ENCODE measurements around the gene UNK. TPM values are rescaled to one million over a fixed set of nuclear protein-coding genes. Genes with fewer than 3 reads are reported as not detected.

Gene UNK
- polyA plus RNA-seq, 2 of the 4 experiments (the other 2 are of a cell fraction), result 27.0 to 34.5 TPM

- TF ChIP-seq CBX2 (IDR thresholded peaks at IDR 0.05; ENCODE audit: borderline replicate concordance, low read depth) (no peak), KDM1A (IDR thresholded peaks at IDR 0.05; ENCODE audit: low read depth) (no peak)
Measured at GRCh38 chr17:75740631-75741077, 44.0 kb upstream of the UNK start (continued).

DNA sequence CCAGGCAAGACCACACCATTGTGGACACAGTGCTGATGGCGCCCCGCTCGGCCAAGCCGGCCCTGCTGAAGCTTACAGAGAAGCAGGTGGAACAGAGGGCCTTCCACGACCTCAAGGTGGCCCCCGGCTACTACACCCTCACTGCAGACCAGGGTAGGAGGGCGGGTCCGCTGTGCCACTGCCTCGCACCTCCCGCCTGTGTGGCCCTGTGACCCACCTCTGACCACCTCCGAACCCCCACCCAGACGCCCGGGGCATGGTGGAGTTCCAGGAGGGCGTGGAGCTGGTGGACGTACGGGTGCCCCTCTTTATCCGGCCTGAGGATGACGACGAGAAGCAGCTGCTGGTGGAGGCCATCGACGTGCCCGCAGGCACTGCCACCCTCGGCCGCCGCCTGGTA, 42.3 kb upstream of the UNK start:
- no peaks in the 10 kb centered on the region for H3K9me3 ChIP-seq
- ChIA-PET CTCF (interaction anchor here (0.7 to 43.5 kb wide), 5 partner anchors 5 to 781 kb away, joined by 3 to 1931 read pairs (median 4); partner anchors contain the start of genes RECQL5, SAP30BP and SMIM5), POLR2A (no interaction called here)
- H3K4me3 ChIP-seq, result no peak overlapping the region
- 94% methylated on average over 23 of the region's 25 CpGs for WGBS (ENCODE audit: missing lambda C conversion rate)
- ATAC-seq, result no peak; a peak in 2 of 6 replicates
- FAIRE-seq, result no peak
- H3K27ac ChIP-seq, result no peak overlapping the region; a peak in 1 of 6 replicates
- no peak overlapping the region for H3K4me2 ChIP-seq
- TF ChIP-seq FOSB (CRISPR knock-in tag; IDR thresholded peaks at IDR 0.05) (no peak), NR3C1 (IDR thresholded peaks at IDR 0.05) (no peak), POLR2A (IDR thresholded peaks at IDR 0.05; ENCODE audit: low read length) (no peak), EHF (CRISPR knock-in tag; IDR thresholded peaks at IDR 0.05) (no peak), MYC (IDR thresholded peaks at IDR 0.05; ENCODE audit: borderline replicate concordance, low read length) (no peak), SREBF2 (IDR thresholded peaks at IDR 0.05) (no peak), MAX (IDR thresholded peaks at IDR 0.05) (no peak), POLR2AphosphoS2 (conservative IDR thresholded peaks at IDR 0.05; ENCODE audit: low read length) (no peak), FOXS1 (CRISPR knock-in tag; IDR thresholded peaks at IDR 0.05) (no peak), RFX5 (IDR thresholded peaks at IDR 0.05) (no peak), CBX8 (IDR thresholded peaks at IDR 0.05) (no peak)
- TF ChIP-seq, protein P1, sequence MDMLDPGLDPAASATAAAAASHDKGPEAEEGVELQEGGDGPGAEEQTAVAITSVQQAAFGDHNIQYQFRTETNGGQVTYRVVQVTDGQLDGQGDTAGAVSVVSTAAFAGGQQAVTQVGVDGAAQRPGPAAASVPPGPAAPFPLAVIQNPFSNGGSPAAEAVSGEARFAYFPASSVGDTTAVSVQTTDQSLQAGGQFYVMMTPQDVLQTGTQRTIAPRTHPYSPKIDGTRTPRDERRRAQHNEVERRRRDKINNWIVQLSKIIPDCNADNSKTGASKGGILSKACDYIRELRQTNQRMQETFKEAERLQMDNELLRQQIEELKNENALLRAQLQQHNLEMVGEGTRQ (IDR thresholded peaks at IDR 0.05), result no peak
- H3K4me1 ChIP-seq, result peaks cover 13% of the 10 kb centered on the region
- no peak for DNase-seq (ENCODE audit: low read depth in 1 of 2, low spot score in 1 of 2)

- CTCF ChIA-PET, result interaction anchor here (1.2 to 43.5 kb wide), 6 partner anchors 8 to 99 kb away, joined by 3 to 1931 read pairs (median 230); partner anchors contain the start of genes GALK1, ITGB4, RECQL5 and SAP30BP
- H3K4me3 ChIP-seq, result no peak overlapping the region
- H3K9me3 ChIP-seq, result no peaks in the 10 kb centered on the region
- FAIRE-seq (no peak), ATAC-seq (no peak), DNase-seq (ENCODE audit: low read depth in 1 of 2, low spot score in 1 of 2) (no peak)
- POLR2A ChIA-PET, result no interaction called here
- TF ChIP-seq FOSB (CRISPR knock-in tag; IDR thresholded peaks at IDR 0.05), result no peak
- TF ChIP-seq ESRRA (IDR thresholded peaks at IDR 0.05; ENCODE audit: borderline replicate concordance, low read length), result no peak
- H3K4me1 ChIP-seq, result peaks cover 5% of the 10 kb centered on the region
- no peak overlapping the region; a peak in 1 of 6 replicates for H3K27ac ChIP-seq
- 97% methylated on average over 11 of the region's 25 CpGs for WGBS (ENCODE audit: missing lambda C conversion rate)
- no peak overlapping the region for H3K4me2 ChIP-seq
Measured at GRCh38 chr17:75743625-75744206, 40.9 kb upstream of the UNK start.

GRCh38 chr17:75748706-75749105, 35.9 kb upstream of the UNK start:
- Histone ChIP-seq H3K4me1 (peaks cover 12% of the 10 kb centered on the region), H3K4me3 (no peak overlapping the region), H3K9me3 (no peaks in the 10 kb centered on the region), H3K27ac (peak overlapping the region in 1 of 2 experiments; percentile 5; a peak in 1 of 6 replicates), H3K4me2 (no peak overlapping the region)
- FAIRE-seq (no peak), ATAC-seq (no peak), DNase-seq (ENCODE audit: low read depth in 1 of 2, low spot score in 1 of 2) (no peak)
- ChIA-PET POLR2A (interaction anchor here (1.0 to 1.9 kb wide), 5 partner anchors 31 to 115 kb away, joined by 4 to 11 read pairs (median 6); partner anchors contain the start of gene SMIM5), CTCF (interaction anchor here (0.6 to 43.5 kb wide), 34 partner anchors 12 to 283 kb away, joined by 3 to 1931 read pairs (median 10); partner anchors contain the start of genes GALK1, ITGB4, RECQL5 and SAP30BP)
- WGBS (ENCODE audit: missing lambda C conversion rate), result 73% methylated on average over 9 of the region's 9 CpGs
- TF ChIP-seq FOSL2 (IDR thresholded peaks at IDR 0.05) (no peak), FOSL2 (CRISPR knock-in tag; IDR thresholded peaks at IDR 0.05) (no peak), ELK1 (IDR thresholded peaks at IDR 0.05; ENCODE audit: low read depth, low read length) (no peak), EP300 (IDR thresholded peaks at IDR 0.05) (no peak), GATA3 (IDR thresholded peaks at IDR 0.05; ENCODE audit: borderline replicate concordance) (no peak), CHD4 (IDR thresholded peaks at IDR 0.05; ENCODE audit: borderline replicate concordance) (no peak), POLR2AphosphoS2 (conservative IDR thresholded peaks at IDR 0.05; ENCODE audit: low read length) (no peak), ZC3H11A (IDR thresholded peaks at IDR 0.05) (no peak), PHF8 (IDR thresholded peaks at IDR 0.05; ENCODE audit: borderline replicate concordance, low read depth) (no peak)
